Common myeloid progenitor, CD34-positive (primary cell): Measurements from ENCODE around the gene WIF1.
A peak's percentile ranks its signal among the peaks of the same experiment; 100 is the strongest.

Experiments used
- CTCF ChIA-PET: fragments of 350-600 bp; sonication (Branson Sonifier 250); formaldehyde crosslinking; loops from one replicate; lab custom pipeline; 2021; ENCODE audit warnings: antibody characterized with exemption; lab: Charles Lee
- POLR2A ChIA-PET: fragments of 350-600 bp; sonication (Branson Sonifier 250); formaldehyde crosslinking; loops from one replicate; lab custom pipeline; 2021; ENCODE audit warnings: antibody characterized with exemption; lab: Charles Lee
- DNase-seq, 3 donors: peaks; one replicate each; pipeline versions ENCODE4 v3.0.0 to v3.0.0-alpha.2; 2013
- H3K27ac ChIP-seq, 2 experiments: 1 replicate in 1 of 2; 2 replicates in 1 of 2; pipeline ENCODE4 v1.7.0; 2013; ENCODE audit warnings: inconsistent platforms in 2 of 2, low read length in 2 of 2, mild to moderate bottlenecking in 2 of 2, low read depth in 1 of 2, moderate library complexity in 1 of 2; ENCODE audit not compliant: severe bottlenecking in 2 of 2, insufficient read depth in 1 of 2, poor library complexity in 1 of 2
- H3K27me3 ChIP-seq, 5 experiments: replicated peaks in 2 of 5; 1 replicate in 3 of 5; 2 replicates in 2 of 5; pipeline versions ENCODE4 v1.6.1 to v1.7.0; 2013; ENCODE audit warnings: low read length in 4 of 5, mild to moderate bottlenecking in 2 of 5, moderate library complexity in 2 of 5, inconsistent platforms in 1 of 5; ENCODE audit not compliant: insufficient read depth in 5 of 5, control insufficient read depth in 4 of 5
- H3K36me3 ChIP-seq, 4 experiments: 1 replicate in 2 of 4; 2 replicates in 2 of 4; pipeline versions ENCODE4 v1.6.1 to v1.7.0; 2013; ENCODE audit warnings: low read length in 3 of 4, control low read depth in 1 of 4, mild to moderate bottlenecking in 1 of 4; ENCODE audit not compliant: control insufficient read depth in 4 of 4, insufficient read depth in 4 of 4
- H3K4me1 ChIP-seq, 4 experiments: 1 replicate in 3 of 4; 2 replicates in 1 of 4; pipeline versions ENCODE4 v1.6.1 to v1.7.1; 2013; ENCODE audit warnings: low read length in 3 of 4, mild to moderate bottlenecking in 3 of 4, control low read depth in 1 of 4, inconsistent platforms in 1 of 4, moderate library complexity in 1 of 4; ENCODE audit not compliant: control insufficient read depth in 4 of 4, insufficient read depth in 4 of 4; ENCODE audit errors: control extremely low read depth in 1 of 4
- H3K4me3 ChIP-seq, 7 experiments: 1 replicate in 4 of 7; 2 replicates in 3 of 7; pipeline versions ENCODE4 v1.5.1 to v1.7.0; 2013; ENCODE audit warnings: mild to moderate bottlenecking in 7 of 7, low read length in 6 of 7, moderate library complexity in 6 of 7, inconsistent platforms in 2 of 7, low read depth in 2 of 7, control low read depth in 1 of 7; ENCODE audit not compliant: insufficient read depth in 4 of 7, control insufficient read depth in 1 of 7; ENCODE audit errors: extremely low read depth in 1 of 7
- H3K9me3 ChIP-seq, 5 experiments: 1 replicate in 4 of 5; 2 replicates in 1 of 5; pipeline versions ENCODE4 v1.6.1 to v1.7.1; 2013; ENCODE audit warnings: low read length in 4 of 5, mild to moderate bottlenecking in 2 of 5, inconsistent platforms in 1 of 5, low read depth in 1 of 5, moderate library complexity in 1 of 5; ENCODE audit not compliant: control insufficient read depth in 4 of 5, insufficient read depth in 2 of 5; ENCODE audit errors: control extremely low read depth in 1 of 5
- WGBS: methylation state at CpG from one replicate; pipeline ENCODE4 v1.1.5; 2013; ENCODE audit not compliant: insufficient coverage; 5-methylcytosine and 5-hydroxymethylcytosine counted together

Gene WIF1

DNA sequence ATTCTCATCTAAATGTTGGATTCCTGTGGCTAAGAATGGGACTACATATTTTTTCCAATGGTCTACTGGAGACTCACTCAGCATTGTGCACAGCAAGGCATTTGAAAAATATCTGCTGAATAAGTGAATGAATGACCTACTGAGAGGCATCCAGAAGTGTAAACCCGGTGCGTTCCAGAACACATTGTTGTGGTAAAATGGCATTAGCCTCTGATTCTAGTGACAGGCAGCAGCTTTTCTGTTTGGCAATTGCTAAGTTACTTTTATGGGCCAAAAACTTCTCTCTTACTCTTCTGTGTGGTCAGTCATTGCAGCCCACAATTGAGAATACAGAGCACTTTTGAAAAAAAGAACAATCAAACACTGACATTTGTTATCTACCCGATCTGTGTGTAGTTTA lies 36.5 kb downstream of the WIF1 start:
- no peak for DNase-seq
- no peaks in the 10 kb centered on the region for H3K36me3 ChIP-seq
- H3K27ac ChIP-seq, result no peak overlapping the region
- 93% methylated on average over 3 of the region's 3 CpGs for WGBS
- ChIA-PET CTCF (interaction anchor here (0.9 to 2.3 kb wide), 2 partner anchors 17 to 193 kb away, joined by 3 to 7 read pairs; no protein-coding TSS in a partner anchor), POLR2A (no interaction called here)
- H3K4me3 ChIP-seq, result no peak overlapping the region
- H3K9me3 ChIP-seq, result no peaks in the 10 kb centered on the region
- H3K27me3 ChIP-seq, result no peaks in the 10 kb centered on the region
- H3K4me1 ChIP-seq, result peaks cover 8 to 31% (median 15%) of the 10 kb centered on the region in 4 experiments

- no peaks in the 10 kb centered on the region for H3K9me3 ChIP-seq
- no peak overlapping the region for H3K4me3 ChIP-seq
- H3K36me3 ChIP-seq, result no peaks in the 10 kb centered on the region
- peaks cover 8 to 31% (median 15%) of the 10 kb centered on the region in 4 experiments for H3K4me1 ChIP-seq
- 94% methylated on average over 2 of the region's 2 CpGs for WGBS
- ChIA-PET CTCF (interaction anchor here (1.2 to 2.3 kb wide), 2 partner anchors 16 to 24 kb away, joined by 3 to 7 read pairs; no protein-coding TSS in a partner anchor), POLR2A (no interaction called here)
- no peaks in the 10 kb centered on the region for H3K27me3 ChIP-seq
- no peak for DNase-seq
- H3K27ac ChIP-seq, result no peak overlapping the region
Measured at GRCh38 chr12:65083581-65083980, 37.5 kb downstream of the WIF1 start.

DNA sequence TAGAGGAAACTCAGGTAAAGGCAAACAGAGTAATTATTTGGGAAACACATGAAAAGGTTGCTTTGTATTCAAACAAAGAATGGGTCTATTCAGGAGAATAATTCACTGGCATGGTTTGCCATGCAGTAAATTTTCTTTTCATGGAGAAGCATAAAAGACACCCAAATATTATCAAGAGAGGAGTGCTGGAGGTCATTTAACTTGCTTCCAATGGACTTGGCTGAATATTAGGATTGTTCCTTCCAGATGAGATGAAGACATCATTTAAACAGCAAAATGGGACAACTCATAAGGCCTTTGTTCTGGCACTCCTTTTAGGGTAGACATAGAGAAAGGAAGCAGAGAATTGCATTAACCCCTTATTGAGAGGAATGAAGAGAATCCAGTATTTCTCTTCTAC lies 38.7 kb downstream of the WIF1 start:
- ChIA-PET POLR2A (no interaction called here), CTCF (interaction anchor here (2.3 kb wide), 1 partner anchor 15 kb away, joined by 7 read pairs; no protein-coding TSS in a partner anchor)
- H3K4me1 ChIP-seq, result peaks cover 8 to 31% (median 15%) of the 10 kb centered on the region in 4 experiments
- no peaks in the 10 kb centered on the region for H3K36me3 ChIP-seq
- H3K27ac ChIP-seq, result no peak overlapping the region
- H3K27me3 ChIP-seq, result no peaks in the 10 kb centered on the region
- no peak overlapping the region for H3K4me3 ChIP-seq
- DNase-seq, result no peak
- H3K9me3 ChIP-seq, result no peaks in the 10 kb centered on the region

- H3K27ac ChIP-seq, result no peak overlapping the region
- WGBS, result no CpG with 5 or more reads among the region's 1 CpG
- peak; percentile 13 to 57 (median 35) for DNase-seq
- no peaks in the 10 kb centered on the region for H3K27me3 ChIP-seq
- no peaks in the 10 kb centered on the region for H3K36me3 ChIP-seq
- H3K4me3 ChIP-seq, result peak overlapping the region in 1 of 7 experiments; percentile 19
- H3K4me1 ChIP-seq, result peaks cover 6 to 24% (median 13%) of the 10 kb centered on the region in 4 experiments
- ChIA-PET CTCF (no interaction called here), POLR2A (no interaction called here)
- H3K9me3 ChIP-seq, result no peaks in the 10 kb centered on the region
Measured at GRCh38 chr12:65081496-65081895, 39.6 kb downstream of the WIF1 start.

DNA sequence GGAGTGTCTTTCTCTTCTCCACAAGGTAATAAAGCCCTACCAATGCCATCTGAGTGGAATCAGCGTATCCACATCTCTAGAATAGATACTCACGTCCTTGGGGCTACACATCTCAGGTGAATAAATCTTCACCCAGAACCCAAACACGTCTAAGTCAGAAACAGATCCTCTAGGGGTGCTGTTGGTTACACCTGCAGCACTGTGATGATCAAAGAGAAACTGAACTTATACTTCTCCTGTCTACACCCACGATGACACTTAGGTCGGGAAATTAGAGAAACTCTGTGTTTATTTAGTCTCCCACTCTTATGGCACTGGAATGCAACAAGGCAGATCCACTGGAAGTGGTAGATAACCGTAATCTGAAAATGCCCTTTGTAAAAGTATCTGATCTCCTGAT lies 46.2 kb downstream of the WIF1 start:
- 98% methylated on average over 6 of the region's 6 CpGs for WGBS
- Histone ChIP-seq H3K27ac (no peak overlapping the region), H3K4me3 (no peak overlapping the region), H3K27me3 (no peaks in the 10 kb centered on the region), H3K4me1 (peaks cover 0 to 11% (median 5%) of the 10 kb centered on the region in 4 experiments), H3K9me3 (no peaks in the 10 kb centered on the region), H3K36me3 (no peaks in the 10 kb centered on the region)
- ChIA-PET POLR2A (no interaction called here), CTCF (interaction anchor here (1.3 kb wide), 1 partner anchor 118 kb away, joined by 3 read pairs; no protein-coding TSS in a partner anchor)
- DNase-seq, result peak in 1 of 3 donors; percentile 26

GRCh38 chr12:65069336-65069735 lies 51.8 kb downstream of the WIF1 start:
- Histone ChIP-seq H3K4me3 (no peak overlapping the region), H3K4me1 (peaks cover 0 to 11% (median 5%) of the 10 kb centered on the region in 4 experiments), H3K27me3 (no peaks in the 10 kb centered on the region), H3K36me3 (no peaks in the 10 kb centered on the region), H3K9me3 (no peaks in the 10 kb centered on the region), H3K27ac (no peak overlapping the region)
- ChIA-PET POLR2A (no interaction called here), CTCF (interaction anchor here (0.6 kb wide), 1 partner anchor 28 kb away, joined by 3 read pairs; no protein-coding TSS in a partner anchor)
- DNase-seq, result no peak
- WGBS, result 100% methylated on average over 2 of the region's 2 CpGs

GRCh38 chr12:65067383-65067782 lies 53.7 kb downstream of the WIF1 start:
- no peak overlapping the region for H3K27ac ChIP-seq
- no peaks in the 10 kb centered on the region for H3K36me3 ChIP-seq
- H3K27me3 ChIP-seq, result no peaks in the 10 kb centered on the region
- POLR2A ChIA-PET, result no interaction called here
- no peaks in the 10 kb centered on the region for H3K4me1 ChIP-seq
- H3K4me3 ChIP-seq, result no peak overlapping the region
- no peaks in the 10 kb centered on the region for H3K9me3 ChIP-seq
- no peak for DNase-seq
- 96% methylated on average over 8 of the region's 8 CpGs for WGBS
- CTCF ChIA-PET, result interaction anchor here (1.1 to 1.6 kb wide), 3 partner anchors 16 to 179 kb away, joined by 3 to 7 read pairs (median 3); no protein-coding TSS in a partner anchor
